WTC11 (cell line): ENCODE data around the gene KDM1B. TPM values are rescaled to one million over a fixed set of nuclear protein-coding genes. Genes with fewer than 3 reads are reported as not detected.

Source experiments
- ATAC-seq: fragments of 200-7000 bp; cut with Tn5 transposase; 2 replicates; pipeline ENCODE4 v1.10.0; 2021; ENCODE audit warnings: mild to moderate bottlenecking, moderate library complexity
- CTCF ChIA-PET: fragments of 300-600 bp; sonication (Branson Sonifier 250); formaldehyde crosslinking; loops from one replicate; lab custom pipeline; 2021; ENCODE audit warnings: antibody characterized with exemption; lab: Charles Lee
- POLR2A ChIA-PET: fragments of 350-600 bp; sonication (Branson Sonifier 250); formaldehyde crosslinking; loops from one replicate; lab custom pipeline; 2021; ENCODE audit warnings: antibody characterized with exemption; lab: Charles Lee
- DNase-seq: peaks from one replicate; pipeline ENCODE4 v3.0.0; 2021; ENCODE audit warnings: low spot score
- H3K27ac Mint-ChIP-seq: 2 replicates; pipeline ENCODE4 v1.8.0; 2021; ENCODE audit warnings: mixed read lengths
- H3K27me3 Mint-ChIP-seq: 2 replicates; pipeline ENCODE4 v1.8.0; 2021; ENCODE audit warnings: low read depth, mild to moderate bottlenecking, moderate library complexity, mixed read lengths
- H3K36me3 Mint-ChIP-seq: 2 replicates; pipeline ENCODE4 v1.8.0; 2021; ENCODE audit warnings: mixed read lengths
- H3K4me1 Mint-ChIP-seq: 2 replicates; pipeline ENCODE4 v1.8.0; 2022; ENCODE audit warnings: mixed read lengths
- H3K4me3 Mint-ChIP-seq: 2 replicates; pipeline ENCODE4 v1.8.0; 2021; ENCODE audit warnings: mild to moderate bottlenecking, moderate library complexity, mixed read lengths
- H3K9me3 Mint-ChIP-seq: 2 replicates; pipeline ENCODE4 v1.8.0; 2021; ENCODE audit warnings: mixed read lengths
- ATF6 ChIP-seq: sonication (generic); formaldehyde crosslinking; IDR thresholded peaks from 2 replicates; pipeline ENCODE4 v1.8.1; 2023; ENCODE audit warnings: mild to moderate bottlenecking, missing genetic modification reagents
- CDX4 ChIP-seq: fragments of 250-450 bp; sonication (Bioruptor Pico); IDR thresholded peaks from 2 replicates; pipeline ENCODE4 v1.9.0; 2021; ENCODE audit warnings: moderate library complexity, mild to moderate bottlenecking, inconsistent platforms, borderline replicate concordance
- EMX1 ChIP-seq: fragments of 250-450 bp; sonication (Bioruptor Pico); IDR thresholded peaks from 2 replicates; pipeline ENCODE4 v1.8.0; 2021; ENCODE audit warnings: mild to moderate bottlenecking
- ESRRA ChIP-seq: sonication (generic); formaldehyde crosslinking; IDR thresholded peaks from 2 replicates; pipeline ENCODE4 v1.8.1; 2022; ENCODE audit warnings: mild to moderate bottlenecking, missing genetic modification reagents, borderline replicate concordance
- GABPB1 ChIP-seq: sonication (generic); formaldehyde crosslinking; IDR thresholded peaks from 2 replicates; pipeline ENCODE4 v1.8.1; 2023; ENCODE audit warnings: mild to moderate bottlenecking, missing genetic modification reagents
- JUN ChIP-seq: sonication (generic); formaldehyde crosslinking; IDR thresholded peaks from 2 replicates; pipeline ENCODE4 v1.8.0; 2023; ENCODE audit warnings: mild to moderate bottlenecking, missing genetic modification reagents
- MYBL2 ChIP-seq: sonication (generic); formaldehyde crosslinking; IDR thresholded peaks from 2 replicates; pipeline ENCODE4 v1.8.1; 2023; ENCODE audit warnings: mild to moderate bottlenecking, moderate library complexity, missing genetic modification reagents
- OVOL2 ChIP-seq: fragments of 250-450 bp; sonication (Bioruptor Pico); IDR thresholded peaks from 2 replicates; pipeline ENCODE4 v1.9.0; 2021; ENCODE audit warnings: mild to moderate bottlenecking, borderline replicate concordance
- PRDM15 ChIP-seq: sonication (generic); formaldehyde crosslinking; IDR thresholded peaks from 2 replicates; pipeline ENCODE4 v1.8.0; 2022; ENCODE audit warnings: missing genetic modification reagents
- RORB ChIP-seq: fragments of 250-450 bp; sonication (Bioruptor Pico); IDR thresholded peaks from 2 replicates; pipeline ENCODE4 v1.9.0; 2021; ENCODE audit warnings: mild to moderate bottlenecking
- SMAD3 ChIP-seq: sonication (generic); formaldehyde crosslinking; IDR thresholded peaks from 2 replicates; pipeline ENCODE4 v1.8.0; 2022; ENCODE audit warnings: missing genetic modification reagents, mild to moderate bottlenecking, borderline replicate concordance
- ZBTB21 ChIP-seq: sonication (generic); formaldehyde crosslinking; IDR thresholded peaks from 2 replicates; pipeline ENCODE4 v1.8.1; 2023; ENCODE audit warnings: mild to moderate bottlenecking, missing genetic modification reagents, borderline replicate concordance
- ZNF121 ChIP-seq: sonication (generic); formaldehyde crosslinking; IDR thresholded peaks from 2 replicates; pipeline ENCODE4 v1.8.0; 2023; ENCODE audit warnings: missing genetic modification reagents
- ZNF671 ChIP-seq: fragments of 250-450 bp; sonication (Bioruptor Pico); IDR thresholded peaks from 2 replicates; pipeline ENCODE4 v1.8.0; 2021; ENCODE audit warnings: mild to moderate bottlenecking
- total RNA-seq: library from RNA; stranded (reverse); gene quantifications from 3 replicates; pipeline ENCODE4 v1.2.3, GENCODE V29; 2021
- TF ChIP-seq, protein P1 (sequence below): sonication (generic); formaldehyde crosslinking; conservative IDR thresholded peaks from 2 replicates; pipeline ENCODE4 v1.8.1; 2023; ENCODE audit warnings: mild to moderate bottlenecking, low read depth, missing genetic modification reagents, moderate library complexity

Gene KDM1B
- total RNA-seq, 1 experiment from 2014 or later = 6.7 TPM

DNA sequence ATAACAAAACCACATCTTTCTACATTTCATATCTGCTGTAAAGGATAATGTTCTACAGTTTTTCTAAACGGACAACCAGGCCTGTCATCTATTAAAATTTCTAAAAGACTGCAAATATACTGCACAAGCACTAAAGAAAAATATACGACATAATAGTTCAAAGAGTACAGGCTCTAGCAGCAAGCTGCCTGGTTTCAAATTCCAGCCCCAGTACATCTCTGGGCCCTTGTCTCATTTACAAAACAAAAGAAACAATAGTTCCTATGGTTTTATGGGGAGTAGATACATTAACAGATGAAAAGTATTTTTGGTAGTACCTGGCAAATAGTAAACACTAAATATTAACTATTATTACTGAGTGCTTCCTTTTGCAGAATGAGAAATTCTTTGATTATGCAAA, 85.0 kb downstream of the KDM1B start:
- CTCF ChIA-PET = no interaction called here

GRCh38 chr6:18241208-18242038, 86.2 kb downstream of the KDM1B start:
- H3K27me3 Mint-ChIP-seq = no peaks in the 10 kb centered on the region
- TF ChIP-seq PRDM15 (no peak), CDX4 (CRISPR knock-in tag) (no peak), JUN (CRISPR knock-in tag) (no peak), OVOL2 (no peak), RORB (CRISPR knock-in tag) (no peak), ESRRA (CRISPR knock-in tag) (no peak), GABPB1 (CRISPR knock-in tag) (no peak), EMX1 (CRISPR knock-in tag) (no peak)
- TF ChIP-seq, all 79 proteins: peak for 0
- peaks cover 83% of the 10 kb centered on the region for H3K36me3 Mint-ChIP-seq
- H3K4me1 Mint-ChIP-seq = peaks cover 36% of the 10 kb centered on the region
- CTCF ChIA-PET = interaction anchor here (0.8 kb wide), 1 partner anchor 120 kb away, joined by 3 read pairs; no protein-coding TSS in a partner anchor
- no peak overlapping the region for H3K4me3 Mint-ChIP-seq
- no peak for DNase-seq
- POLR2A ChIA-PET = interaction anchor here (1.0 kb wide), 1 partner anchor 12 kb away, joined by 3 read pairs; no protein-coding TSS in a partner anchor
- H3K9me3 Mint-ChIP-seq = no peaks in the 10 kb centered on the region
- no peak for ATAC-seq
- peak overlapping the region; percentile 60 for H3K27ac Mint-ChIP-seq

More for the DNA sequence above, 85.0 kb downstream of the KDM1B start:
- no peak overlapping the region; the same call in 1 of the 2 replicates for H3K27ac Mint-ChIP-seq
- peaks cover 32% of the 10 kb centered on the region for H3K4me1 Mint-ChIP-seq
- no peak overlapping the region for H3K4me3 Mint-ChIP-seq
- no peak for TF ChIP-seq MYBL2
- no peak for TF ChIP-seq SMAD3 (CRISPR knock-in tag)
- no peak for TF ChIP-seq ATF6 (CRISPR knock-in tag)
- no peak for TF ChIP-seq ZBTB21 (CRISPR knock-in tag)
- POLR2A ChIA-PET = no interaction called here
- ATAC-seq = no peak
- H3K36me3 Mint-ChIP-seq = peaks cover 84% of the 10 kb centered on the region
- no peak for DNase-seq
- H3K27me3 Mint-ChIP-seq = no peaks in the 10 kb centered on the region
- H3K9me3 Mint-ChIP-seq = peaks cover 8% of the 10 kb centered on the region

DNA sequence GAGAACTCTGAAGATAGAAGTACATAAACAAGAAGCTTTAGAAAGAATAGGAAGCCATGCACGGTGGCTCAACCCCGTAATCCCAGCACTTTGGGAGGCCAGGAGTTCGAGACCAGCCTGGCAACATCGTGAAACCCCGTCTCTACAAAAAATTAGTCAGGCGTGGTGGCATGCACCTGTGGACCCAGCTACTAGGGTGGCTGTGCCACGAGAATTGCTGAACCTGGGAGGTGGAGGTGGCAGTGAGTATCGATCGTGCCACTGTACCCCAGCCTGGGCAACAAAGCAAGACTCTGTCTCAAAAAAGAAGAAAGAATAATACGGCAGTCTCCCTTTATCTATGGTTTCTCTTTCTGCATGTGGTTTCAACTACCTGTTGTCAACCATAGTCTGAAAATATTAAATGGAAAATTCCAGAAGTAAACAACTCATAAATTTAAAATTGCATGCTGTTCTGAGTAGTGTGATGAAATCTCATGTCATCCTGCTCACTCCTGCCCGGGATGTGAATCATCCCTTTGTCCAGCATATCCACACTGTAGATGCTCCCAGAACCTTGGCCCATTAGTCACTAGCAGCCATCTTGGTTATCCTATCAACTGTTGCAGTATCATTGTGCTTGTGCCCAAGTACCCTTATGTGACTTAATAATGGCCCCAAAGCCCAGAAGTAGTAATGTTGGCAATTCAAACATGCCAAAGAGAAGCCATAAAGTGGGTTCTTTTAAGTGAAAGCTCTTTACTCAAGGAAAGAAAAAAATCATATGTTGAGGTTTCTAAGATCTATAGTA, 87.0 kb downstream of the KDM1B start:
- DNase-seq = no peak
- ChIA-PET POLR2A (no interaction called here), CTCF (interaction anchor here (0.8 kb wide), 1 partner anchor 120 kb away, joined by 3 read pairs; no protein-coding TSS in a partner anchor)
- H3K27me3 Mint-ChIP-seq = no peaks in the 10 kb centered on the region
- H3K4me3 Mint-ChIP-seq = no peak overlapping the region
- H3K4me1 Mint-ChIP-seq = peaks cover 36% of the 10 kb centered on the region
- peak overlapping the region; percentile 89 for H3K27ac Mint-ChIP-seq
- no peak for ATAC-seq
- TF ChIP-seq GABPB1 (CRISPR knock-in tag) (peak; percentile 79), ZNF121 (peak; percentile 37; the same call in 1 of the 2 replicates), ZNF671 (0 out of 2 replicates have a peak, but pooled peaks have one; percentile 30)
- TF ChIP-seq, protein P1, sequence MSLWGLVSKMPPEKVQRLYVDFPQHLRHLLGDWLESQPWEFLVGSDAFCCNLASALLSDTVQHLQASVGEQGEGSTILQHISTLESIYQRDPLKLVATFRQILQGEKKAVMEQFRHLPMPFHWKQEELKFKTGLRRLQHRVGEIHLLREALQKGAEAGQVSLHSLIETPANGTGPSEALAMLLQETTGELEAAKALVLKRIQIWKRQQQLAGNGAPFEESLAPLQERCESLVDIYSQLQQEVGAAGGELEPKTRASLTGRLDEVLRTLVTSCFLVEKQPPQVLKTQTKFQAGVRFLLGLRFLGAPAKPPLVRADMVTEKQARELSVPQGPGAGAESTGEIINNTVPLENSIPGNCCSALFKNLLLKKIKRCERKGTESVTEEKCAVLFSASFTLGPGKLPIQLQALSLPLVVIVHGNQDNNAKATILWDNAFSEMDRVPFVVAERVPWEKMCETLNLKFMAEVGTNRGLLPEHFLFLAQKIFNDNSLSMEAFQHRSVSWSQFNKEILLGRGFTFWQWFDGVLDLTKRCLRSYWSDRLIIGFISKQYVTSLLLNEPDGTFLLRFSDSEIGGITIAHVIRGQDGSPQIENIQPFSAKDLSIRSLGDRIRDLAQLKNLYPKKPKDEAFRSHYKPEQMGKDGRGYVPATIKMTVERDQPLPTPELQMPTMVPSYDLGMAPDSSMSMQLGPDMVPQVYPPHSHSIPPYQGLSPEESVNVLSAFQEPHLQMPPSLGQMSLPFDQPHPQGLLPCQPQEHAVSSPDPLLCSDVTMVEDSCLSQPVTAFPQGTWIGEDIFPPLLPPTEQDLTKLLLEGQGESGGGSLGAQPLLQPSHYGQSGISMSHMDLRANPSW = no peak
- peaks cover 82% of the 10 kb centered on the region for H3K36me3 Mint-ChIP-seq
- no peaks in the 10 kb centered on the region for H3K9me3 Mint-ChIP-seq
